ENCODE data around the gene GREB1L. TPM values are rescaled to one million over a fixed set of nuclear protein-coding genes. Genes with fewer than 3 reads are reported as not detected.

Gene GREB1L
- total and polyA plus RNA-seq, 10 of the 15 experiments (the other 5 are each of a cell fraction or from before 2014, with no cell fraction given) = under 0.01 to 0.11 (median 0.03) TPM; not detected in 1

GRCh38 chr18:21453511-21453901 lies 211.5 kb downstream of the GREB1L start:
- ATAC-seq = no peak
- Histone ChIP-seq H4K20me1 (ENCODE audit: control insufficient read depth, insufficient read depth) (no peaks in the 10 kb centered on the region), H3K4me3 (no peak overlapping the region), H3K9me3 (replicated peaks; ENCODE audit: control insufficient read depth, insufficient read depth, low read length) (no peaks in the 10 kb centered on the region), H3K36me3 (ENCODE audit: control insufficient read depth in 2 of 2, insufficient read depth in 2 of 2, low read length in 1 of 2) (no peaks in the 10 kb centered on the region), H3K27ac (ENCODE audit: control insufficient read depth, insufficient read depth) (no peak overlapping the region), H3K4me2 (ENCODE audit: control insufficient read depth, insufficient read depth) (no peak overlapping the region), H3K4me1 (ENCODE audit: control insufficient read depth, insufficient read depth, low read length) (no peaks in the 10 kb centered on the region), H2AFZ (ENCODE audit: control insufficient read depth, low read depth, low read length) (no peak overlapping the region), H3K9ac (ENCODE audit: control insufficient read depth, insufficient read depth, low read length) (no peak overlapping the region), H3K79me2 (ENCODE audit: control insufficient read depth, insufficient read depth, low read length) (no peaks in the 10 kb centered on the region), H3K27me3 (replicated peaks in 1 of 2; ENCODE audit: control insufficient read depth in 2 of 2, insufficient read depth in 2 of 2, low read length in 1 of 2) (no peaks in the 10 kb centered on the region; a peak in 1 of 4 replicates)
- TF ChIP-seq ZBED1 (IDR thresholded peaks at IDR 0.05; ENCODE audit: borderline replicate concordance) = no peak
- TF ChIP-seq NFYA (IDR thresholded peaks at IDR 0.05; ENCODE audit: borderline replicate concordance, low read depth, low read length) = no peak
- TF ChIP-seq IRF5 (IDR thresholded peaks at IDR 0.05; ENCODE audit: borderline replicate concordance) = no peak
- TF ChIP-seq BMI1 (IDR thresholded peaks at IDR 0.05; ENCODE audit: borderline replicate concordance) = no peak
- TF ChIP-seq BCLAF1 (IDR thresholded peaks at IDR 0.05) = no peak
- intact Hi-C loops (cut with micrococcal nuclease; ENCODE audit: unreplicated experiment) = no loop called here
- WGBS (ENCODE audit: insufficient coverage, insufficient replicate concordance, low lambda C conversion rate, missing lambda C conversion rate) = 30% methylated on average over 6 of the region's 6 CpGs
- ChIA-PET CTCF (interaction anchor here (1.0 kb wide), 1 partner anchor 275 kb away, joined by 3 read pairs; no protein-coding TSS in a partner anchor), POLR2A (no interaction called here), SMC1A (ENCODE audit: uncharacterized antibody, unreplicated experiment) (interaction anchor here (0.6 kb wide), 1 partner anchor 9 kb away, joined by 3 read pairs; no protein-coding TSS in a partner anchor), RAD21 (ENCODE audit: unreplicated experiment) (no interaction called here)
- no TSS peak for BruUV-seq (replicated peaks)
- in situ Hi-C loops (cut with MboI) = no loop called here
- DNase-seq (ENCODE audit: low read depth, low spot score) = no peak
- FAIRE-seq = no peak

Data from GM12878 (cell line).